DND-41 (cell line): ENCODE data around the gene ABLIM3.

ENCODE experiments used
- EZH2 ChIP-seq: IDR thresholded peaks from 3 replicates; pipeline ENCODE4 v1.6.1; 2012; ENCODE audit warnings: borderline replicate concordance, low read depth, mild to moderate bottlenecking, moderate library complexity, low read length, inconsistent platforms; ENCODE audit not compliant: severe bottlenecking
- TF ChIP-seq, protein P1 (sequence below): IDR thresholded peaks from 2 replicates; pipeline ENCODE4 v1.5.1; 2012; ENCODE audit warnings: borderline replicate concordance, low read length, moderate library complexity, mild to moderate bottlenecking; ENCODE audit not compliant: poor library complexity, severe bottlenecking; ENCODE audit errors: extremely low read depth

DNA sequence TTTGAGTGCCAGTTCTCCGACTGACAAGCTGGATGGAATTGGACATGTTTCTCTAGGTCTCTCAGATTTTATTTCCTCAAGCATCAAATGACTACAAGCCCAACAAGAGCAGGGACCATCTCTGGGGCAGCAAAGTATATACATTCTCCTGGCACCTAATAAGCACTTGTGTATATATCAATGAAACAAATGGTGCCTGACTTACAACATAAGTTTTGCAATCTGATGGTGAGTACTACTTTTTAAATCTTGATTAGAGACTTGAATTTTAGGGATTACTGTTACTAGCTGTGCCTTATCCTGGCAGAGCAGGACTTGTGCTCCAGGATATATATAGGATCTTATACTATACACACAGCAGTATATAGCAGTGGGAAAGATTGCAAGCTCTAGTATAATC is 8.8 kb upstream of the ABLIM3 start:
- no peak for TF ChIP-seq EZH2
- TF ChIP-seq, protein P1, sequence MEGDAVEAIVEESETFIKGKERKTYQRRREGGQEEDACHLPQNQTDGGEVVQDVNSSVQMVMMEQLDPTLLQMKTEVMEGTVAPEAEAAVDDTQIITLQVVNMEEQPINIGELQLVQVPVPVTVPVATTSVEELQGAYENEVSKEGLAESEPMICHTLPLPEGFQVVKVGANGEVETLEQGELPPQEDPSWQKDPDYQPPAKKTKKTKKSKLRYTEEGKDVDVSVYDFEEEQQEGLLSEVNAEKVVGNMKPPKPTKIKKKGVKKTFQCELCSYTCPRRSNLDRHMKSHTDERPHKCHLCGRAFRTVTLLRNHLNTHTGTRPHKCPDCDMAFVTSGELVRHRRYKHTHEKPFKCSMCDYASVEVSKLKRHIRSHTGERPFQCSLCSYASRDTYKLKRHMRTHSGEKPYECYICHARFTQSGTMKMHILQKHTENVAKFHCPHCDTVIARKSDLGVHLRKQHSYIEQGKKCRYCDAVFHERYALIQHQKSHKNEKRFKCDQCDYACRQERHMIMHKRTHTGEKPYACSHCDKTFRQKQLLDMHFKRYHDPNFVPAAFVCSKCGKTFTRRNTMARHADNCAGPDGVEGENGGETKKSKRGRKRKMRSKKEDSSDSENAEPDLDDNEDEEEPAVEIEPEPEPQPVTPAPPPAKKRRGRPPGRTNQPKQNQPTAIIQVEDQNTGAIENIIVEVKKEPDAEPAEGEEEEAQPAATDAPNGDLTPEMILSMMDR: no peak
